Measurements from ENCODE around the gene AQP11.

DNA sequence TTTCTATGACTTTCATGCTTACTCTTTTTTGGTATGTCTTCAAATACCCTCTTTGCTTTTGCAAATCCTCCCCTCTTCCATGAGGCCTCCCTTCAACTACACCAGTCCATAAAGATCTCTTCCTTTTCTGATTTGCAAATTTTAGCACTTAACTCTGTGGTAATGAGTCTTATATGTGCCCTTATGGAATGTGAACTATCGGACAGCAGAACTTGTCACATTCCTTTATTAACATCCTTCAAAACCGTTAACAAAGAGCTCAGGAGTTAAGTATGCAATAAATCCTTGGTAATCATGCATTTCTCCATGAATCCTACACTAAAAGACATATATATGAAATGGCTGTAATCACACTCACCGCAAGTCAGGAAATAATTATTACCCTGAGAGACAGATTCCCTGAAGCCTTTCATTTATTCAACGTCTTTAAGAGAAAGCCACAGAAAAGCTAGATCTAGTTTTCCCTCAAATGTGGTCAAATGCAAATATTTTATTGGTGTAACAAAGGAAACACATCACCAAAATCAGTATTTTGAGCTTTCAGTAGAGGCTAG, 40.5 kb downstream of the AQP11 start:
- TF ChIP-seq, protein P1, sequence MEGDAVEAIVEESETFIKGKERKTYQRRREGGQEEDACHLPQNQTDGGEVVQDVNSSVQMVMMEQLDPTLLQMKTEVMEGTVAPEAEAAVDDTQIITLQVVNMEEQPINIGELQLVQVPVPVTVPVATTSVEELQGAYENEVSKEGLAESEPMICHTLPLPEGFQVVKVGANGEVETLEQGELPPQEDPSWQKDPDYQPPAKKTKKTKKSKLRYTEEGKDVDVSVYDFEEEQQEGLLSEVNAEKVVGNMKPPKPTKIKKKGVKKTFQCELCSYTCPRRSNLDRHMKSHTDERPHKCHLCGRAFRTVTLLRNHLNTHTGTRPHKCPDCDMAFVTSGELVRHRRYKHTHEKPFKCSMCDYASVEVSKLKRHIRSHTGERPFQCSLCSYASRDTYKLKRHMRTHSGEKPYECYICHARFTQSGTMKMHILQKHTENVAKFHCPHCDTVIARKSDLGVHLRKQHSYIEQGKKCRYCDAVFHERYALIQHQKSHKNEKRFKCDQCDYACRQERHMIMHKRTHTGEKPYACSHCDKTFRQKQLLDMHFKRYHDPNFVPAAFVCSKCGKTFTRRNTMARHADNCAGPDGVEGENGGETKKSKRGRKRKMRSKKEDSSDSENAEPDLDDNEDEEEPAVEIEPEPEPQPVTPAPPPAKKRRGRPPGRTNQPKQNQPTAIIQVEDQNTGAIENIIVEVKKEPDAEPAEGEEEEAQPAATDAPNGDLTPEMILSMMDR (IDR thresholded peaks at IDR 0.05; ENCODE audit: poor library complexity, severe bottlenecking) = no peak
- TF ChIP-seq EP300 (conservative IDR thresholded peaks at IDR 0.05; ENCODE audit: poor library complexity, severe bottlenecking) = no peak
